HS-5 (cell line): ENCODE measurements around the gene NUBPL.
A peak's percentile ranks its signal among the peaks of the same experiment; 100 is the strongest.
"Not testable (repeated sequence)": the region's sequence is repeated elsewhere in the genome, so short reads cannot be mapped to it uniquely, and the experiment has no call there.

Experiments used
- DNase-seq: peaks from one replicate; pipeline ENCODE4 v3.0.0-alpha.2; 2012; ENCODE audit warnings: low read depth

NUBPL gene

GRCh38 chr14:31813724-31814490 lies 252.7 kb downstream of the NUBPL start:
- DNase-seq: not testable (repeated sequence)

- DNase-seq: no peak
These were observed 258.1 kb downstream of the NUBPL start for GRCh38 chr14:31819281-31819680.

- DNase-seq: no peak
These were observed 264.3 kb downstream of the NUBPL start for GRCh38 chr14:31825459-31825858.

- DNase-seq: no peak
These were observed 266.1 kb downstream of the NUBPL start for GRCh38 chr14:31827325-31827724.

GRCh38 chr14:31828946-31829868 lies 268.0 kb downstream of the NUBPL start:
- DNase-seq: peak; percentile 58

GRCh38 chr14:31834616-31835015 lies 273.4 kb downstream of the NUBPL start:
- no peak for DNase-seq

- no peak for DNase-seq
These were observed 273.8 kb downstream of the NUBPL start for GRCh38 chr14:31835049-31835448.

- no peak for DNase-seq
These were observed 275.8 kb downstream of the NUBPL start for GRCh38 chr14:31837031-31837430.

GRCh38 chr14:31842899-31843298 lies 281.7 kb downstream of the NUBPL start:
- DNase-seq: no peak

GRCh38 chr14:31843361-31844091 lies 282.3 kb downstream of the NUBPL start:
- no peak for DNase-seq

GRCh38 chr14:31854508-31855075 lies 293.4 kb downstream of the NUBPL start:
- no peak for DNase-seq

GRCh38 chr14:31855262-31855661 lies 294.1 kb downstream of the NUBPL start:
- no peak for DNase-seq

GRCh38 chr14:31856003-31856402 lies 294.8 kb downstream of the NUBPL start:
- DNase-seq: not testable (repeated sequence)

GRCh38 chr14:31858868-31859267 lies 297.7 kb downstream of the NUBPL start:
- DNase-seq: no peak

GRCh38 chr14:31864937-31865855 lies 304.0 kb downstream of the NUBPL start:
- no peak for DNase-seq

GRCh38 chr14:31867570-31867969 lies 306.4 kb downstream of the NUBPL start:
- DNase-seq: no peak

- not testable (repeated sequence) for DNase-seq
These were observed 306.9 kb downstream of the NUBPL start for GRCh38 chr14:31868096-31868495.

GRCh38 chr14:31876741-31877140 lies 315.5 kb downstream of the NUBPL start:
- DNase-seq: no peak

- DNase-seq: no peak
These were observed 316.1 kb downstream of the NUBPL start for GRCh38 chr14:31877255-31877798.

GRCh38 chr14:31879661-31880348 lies 318.6 kb downstream of the NUBPL start:
- DNase-seq: no peak
